H9 (cell line): ENCODE data around the gene PHKG2. TPM values are rescaled to one million over a fixed set of nuclear protein-coding genes. Genes with fewer than 3 reads are reported as not detected.

ENCODE experiments used
- DNase-seq: peaks from one replicate; pipeline ENCODE4 v3.0.0-alpha.2; 2017
- H2AFZ ChIP-seq: one replicate; pipeline ENCODE4 v1.6.1; 2013; ENCODE audit warnings: mild to moderate bottlenecking, low read length, control low read depth, moderate library complexity
- H2AK5ac ChIP-seq: 2 replicates; pipeline ENCODE4 v1.6.1; 2013; ENCODE audit warnings: low read length, control low read depth, mixed read lengths; ENCODE audit not compliant: insufficient read length
- H2BK120ac ChIP-seq: one replicate; pipeline ENCODE4 v1.6.1; 2013; ENCODE audit warnings: low read depth, mild to moderate bottlenecking, low read length, control low read depth, inconsistent platforms; ENCODE audit not compliant: poor library complexity, severe bottlenecking
- H2BK12ac ChIP-seq: 2 replicates; pipeline ENCODE4 v1.6.1; 2013; ENCODE audit warnings: low read length, control low read depth, mixed read lengths, low read depth; ENCODE audit not compliant: insufficient read length
- H2BK15ac ChIP-seq: 2 replicates; pipeline ENCODE4 v1.6.1; 2013; ENCODE audit warnings: low read depth, low read length, control low read depth
- H2BK20ac ChIP-seq: one replicate; pipeline ENCODE4 v1.6.1; 2013; ENCODE audit warnings: low read depth, mild to moderate bottlenecking, low read length, control low read depth, inconsistent platforms; ENCODE audit not compliant: poor library complexity, severe bottlenecking
- H2BK5ac ChIP-seq: 2 replicates; pipeline ENCODE4 v1.6.1; 2013; ENCODE audit warnings: low read length, control low read depth, mixed read lengths; ENCODE audit not compliant: insufficient read length
- H3K14ac ChIP-seq: 2 replicates; pipeline ENCODE4 v1.6.1; 2013; ENCODE audit warnings: low read length, control low read depth; ENCODE audit not compliant: insufficient read depth
- H3K18ac ChIP-seq: 2 replicates; pipeline ENCODE4 v1.6.1; 2013; ENCODE audit warnings: low read depth, mild to moderate bottlenecking, mixed read lengths, low read length, control low read depth; ENCODE audit not compliant: insufficient read length
- H3K23ac ChIP-seq: 2 replicates; pipeline ENCODE4 v1.6.1; 2013; ENCODE audit warnings: low read length, control low read depth, mixed read lengths, low read depth; ENCODE audit not compliant: insufficient read length
- H3K23me2 ChIP-seq: 2 replicates; pipeline ENCODE4 v1.6.1; 2013; ENCODE audit warnings: low read depth, mild to moderate bottlenecking, mixed read lengths, low read length, control low read depth; ENCODE audit not compliant: insufficient read length, poor library complexity, severe bottlenecking
- H3K27ac ChIP-seq: 2 replicates; pipeline ENCODE4 v1.5.1; 2013; ENCODE audit warnings: low read length, control low read depth, mixed read lengths, low read depth; ENCODE audit not compliant: insufficient read length
- H3K27me3 ChIP-seq: 2 replicates; pipeline ENCODE4 v1.6.1; 2013; ENCODE audit warnings: low read length, control low read depth, inconsistent platforms; ENCODE audit not compliant: insufficient read depth
- H3K4ac ChIP-seq: 2 replicates; pipeline ENCODE4 v1.6.1; 2013; ENCODE audit warnings: low read depth, mild to moderate bottlenecking, control low read depth, inconsistent platforms, low read length, moderate library complexity
- H3K4me1 ChIP-seq: 2 replicates; pipeline ENCODE4 v1.6.1; 2013; ENCODE audit warnings: low read length, control low read depth, inconsistent platforms; ENCODE audit not compliant: insufficient read depth
- H3K4me2 ChIP-seq: 2 replicates; pipeline ENCODE4 v1.6.1; 2013; ENCODE audit warnings: low read length, control low read depth, mixed read lengths; ENCODE audit not compliant: insufficient read length, insufficient read depth
- H3K56ac ChIP-seq: 2 replicates; pipeline ENCODE4 v1.6.1; 2013; ENCODE audit warnings: low read depth, mild to moderate bottlenecking, mixed read lengths, low read length, control low read depth; ENCODE audit not compliant: insufficient read length
- H3K79me1 ChIP-seq: 2 replicates; pipeline ENCODE4 v1.6.1; 2013; ENCODE audit warnings: low read depth, mild to moderate bottlenecking, moderate library complexity, low read length, control low read depth, inconsistent platforms; ENCODE audit not compliant: insufficient read depth, poor library complexity, severe bottlenecking
- H3K79me2 ChIP-seq: 2 replicates; pipeline ENCODE4 v1.6.1; 2013; ENCODE audit warnings: low read length, control low read depth, inconsistent platforms; ENCODE audit not compliant: insufficient read depth
- H3K9ac ChIP-seq: 2 replicates; pipeline ENCODE4 v1.6.1; 2013; ENCODE audit warnings: low read length, control low read depth, mixed read lengths; ENCODE audit not compliant: insufficient read length; ENCODE audit errors: extremely low read depth
- H3K9me3 ChIP-seq: one replicate; pipeline ENCODE4 v1.6.1; 2013; ENCODE audit warnings: low read depth, low read length, inconsistent platforms; ENCODE audit not compliant: control insufficient read depth
- H3T11ph ChIP-seq: one replicate; pipeline ENCODE4 v1.6.1; 2013; ENCODE audit warnings: mild to moderate bottlenecking, low read length, control low read depth, inconsistent platforms
- H4K20me1 ChIP-seq: one replicate; pipeline ENCODE4 v1.6.1; 2013; ENCODE audit not compliant: control insufficient read depth, insufficient read length, insufficient read depth
- H4K5ac ChIP-seq: 2 replicates; pipeline ENCODE4 v1.6.1; 2013; ENCODE audit warnings: low read depth, mild to moderate bottlenecking, mixed read lengths, low read length, control low read depth; ENCODE audit not compliant: insufficient read length
- H4K8ac ChIP-seq: replicated peaks from 2 replicates; pipeline ENCODE4 v1.6.1; 2013; ENCODE audit warnings: low read length, control low read depth, mixed read lengths, low read depth; ENCODE audit not compliant: insufficient read length
- H4K91ac ChIP-seq: 2 replicates; pipeline ENCODE4 v1.6.1; 2013; ENCODE audit warnings: low read depth, mild to moderate bottlenecking, moderate library complexity, mixed read lengths, low read length, control low read depth; ENCODE audit not compliant: insufficient read length
- H3K27ac Mint-ChIP-seq, 3 experiments: 2 replicates in 2 of 3; 3 replicates in 1 of 3; pipeline ENCODE4 v1.8.0; 2020 to 2021; ENCODE audit warnings: mixed read lengths in 3 of 3, mild to moderate bottlenecking in 1 of 3, moderate library complexity in 1 of 3
- H3K27me3 Mint-ChIP-seq: 2 replicates; pipeline ENCODE4 v1.8.0; 2021; ENCODE audit warnings: low read depth, mild to moderate bottlenecking, moderate library complexity, mixed read lengths
- H3K36me3 Mint-ChIP-seq, 3 experiments: 2 replicates in 2 of 3; 3 replicates in 1 of 3; pipeline ENCODE4 v1.8.0; 2020 to 2021; ENCODE audit warnings: low read depth in 3 of 3, mixed read lengths in 3 of 3; ENCODE audit not compliant: insufficient read depth in 1 of 3
- H3K4me1 Mint-ChIP-seq, 2 experiments: 2 replicates each; pipeline ENCODE4 v1.8.0; 2020; ENCODE audit warnings: mixed read lengths in 2 of 2
- H3K4me3 Mint-ChIP-seq, 2 experiments: 2 replicates in 1 of 2; 3 replicates in 1 of 2; pipeline ENCODE4 v1.8.0; 2020 to 2021; ENCODE audit warnings: mild to moderate bottlenecking in 2 of 2, mixed read lengths in 2 of 2, moderate library complexity in 1 of 2
- H3K9me3 Mint-ChIP-seq, 2 experiments: 2 replicates in 1 of 2; 3 replicates in 1 of 2; pipeline ENCODE4 v1.8.0; 2020; ENCODE audit warnings: mild to moderate bottlenecking in 2 of 2, mixed read lengths in 2 of 2, moderate library complexity in 1 of 2
- CTCF ChIP-seq: fragments of 200-600 bp; sonication (generic); conservative IDR thresholded peaks from 3 replicates; pipeline ENCODE4 v1.8.0; 2021; ENCODE audit warnings: antibody characterized with exemption, mild to moderate bottlenecking
- WGBS: extraction: QIAGEN DNeasy Blood & Tissue Kit; methylation state at CpG from one replicate; pipeline ENCODE4 v1.1.7; 2013; ENCODE audit warnings: missing lambda C conversion rate, low lambda C conversion rate, mixed read lengths; ENCODE audit not compliant: insufficient read length; ENCODE audit errors: extremely low coverage; 5-methylcytosine and 5-hydroxymethylcytosine counted together
- total RNA-seq: library from RNA; stranded (reverse); gene quantifications from 2 replicates; pipeline ENCODE4 v1.2.1, GENCODE V29; 2021

PHKG2 gene
- total RNA-seq, 1 experiment from 2014 or later: 46.6 TPM

- Histone ChIP-seq H3K79me1 (no peaks in the 10 kb centered on the region), H2BK5ac (no peak overlapping the region), H3K79me2 (no peaks in the 10 kb centered on the region), H2BK12ac (no peak overlapping the region), H3T11ph (no peak overlapping the region), H3K9me3 (no peaks in the 10 kb centered on the region), H3K27ac (no peak overlapping the region), H4K91ac (no peak overlapping the region), H3K56ac (no peak overlapping the region), H3K23ac (no peak overlapping the region), H2BK15ac (no peak overlapping the region), H4K5ac (no peak overlapping the region), H3K23me2 (peaks cover 4% of the 10 kb centered on the region), H3K27me3 (no peaks in the 10 kb centered on the region), H2BK20ac (no peak overlapping the region), H3K9ac (no peak overlapping the region), H3K14ac (no peak overlapping the region), H4K20me1 (no peaks in the 10 kb centered on the region), H3K18ac (no peak overlapping the region), H2BK120ac (no peak overlapping the region), H4K8ac (no peak overlapping the region), H2AFZ (no peak overlapping the region), H3K4me1 (no peaks in the 10 kb centered on the region), H3K4ac (no peak overlapping the region), H2AK5ac (no peak overlapping the region), H3K4me2 (peak overlapping the region; percentile 73)
- TF ChIP-seq CTCF: no peak
- Mint-ChIP-seq H3K27ac (peak overlapping the region in 2 of 3 experiments; percentile 40 to 99; a peak in 1 of 7 replicates), H3K9me3 (no peaks in the 10 kb centered on the region), H3K4me1 (peaks cover 18 to 24% of the 10 kb centered on the region in 2 experiments), H3K4me3 (peak overlapping the region; percentile 93 to 96), H3K27me3 (peaks cover 3% of the 10 kb centered on the region; the same call in 1 of the 2 replicates), H3K36me3 (peaks cover 23 to 46% (median 32%) of the 10 kb centered on the region in 3 experiments)
- WGBS: no CpG with 5 or more reads among the region's 15 CpGs
- DNase-seq: no peak
Observed at GRCh38 chr16:30775131-30775391, 26.8 kb downstream of the PHKG2 start.
